Inflammatory macrophage treated with lipopolysaccharide for 1 hour (primary cell): ENCODE results near the gene INPP5F.
A peak's percentile ranks its signal among the peaks of the same experiment; 100 is the strongest.
"Not testable (repeated sequence)": the region's sequence is repeated elsewhere in the genome, so short reads cannot be mapped to it uniquely, and the experiment has no call there.

Experiments used
- DNase-seq, 2 donors: peaks; one replicate each; pipeline ENCODE4 v3.0.0-alpha.2; 2020 to 2022

The INPP5F gene

GRCh38 chr10:119778776-119779445, 53.1 kb downstream of the INPP5F start:
- DNase-seq: no peak

GRCh38 chr10:119780879-119781480, 55.1 kb downstream of the INPP5F start:
- DNase-seq: no peak

DNA sequence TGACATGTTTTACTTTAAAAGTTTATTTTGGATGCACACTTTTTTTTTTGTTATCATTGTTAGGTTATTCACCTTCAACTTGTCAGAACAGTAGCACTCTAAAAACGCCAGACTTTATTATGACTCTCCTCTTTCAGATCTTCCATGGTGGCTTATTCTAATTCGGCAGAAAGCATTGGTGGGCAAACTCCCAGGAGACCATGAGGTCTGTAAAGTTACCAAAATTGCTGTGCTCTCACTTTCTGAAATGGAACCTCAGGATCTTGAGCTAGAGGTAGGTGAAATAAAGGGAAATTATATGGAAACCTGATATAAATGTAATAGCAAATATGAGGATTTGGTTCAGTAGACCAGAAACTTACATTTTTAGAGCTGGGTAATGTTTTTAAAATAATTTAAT, 55.6 kb downstream of the INPP5F start:
- DNase-seq: no peak

GRCh38 chr10:119782981-119783664, 57.3 kb downstream of the INPP5F start:
- no peak for DNase-seq

DNA sequence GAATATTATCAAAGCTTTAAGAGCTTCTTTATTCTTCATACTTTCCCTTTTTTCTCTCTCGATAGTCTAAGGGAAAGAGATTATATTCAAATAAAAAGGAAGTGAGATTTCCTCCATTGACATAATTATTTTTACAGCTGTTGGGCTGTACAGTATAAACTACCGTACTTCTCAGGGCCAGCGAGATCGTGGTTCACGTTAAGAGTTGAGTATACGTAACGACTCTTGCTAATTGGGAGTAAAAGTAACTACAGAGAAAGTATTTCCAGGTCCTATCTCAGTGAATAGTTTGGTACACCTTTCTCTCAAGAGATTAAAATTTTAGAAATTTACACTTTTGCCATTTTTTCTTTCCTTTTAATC, 57.8 kb downstream of the INPP5F start:
- DNase-seq: peak in 1 of 2 donors; percentile 7

DNA sequence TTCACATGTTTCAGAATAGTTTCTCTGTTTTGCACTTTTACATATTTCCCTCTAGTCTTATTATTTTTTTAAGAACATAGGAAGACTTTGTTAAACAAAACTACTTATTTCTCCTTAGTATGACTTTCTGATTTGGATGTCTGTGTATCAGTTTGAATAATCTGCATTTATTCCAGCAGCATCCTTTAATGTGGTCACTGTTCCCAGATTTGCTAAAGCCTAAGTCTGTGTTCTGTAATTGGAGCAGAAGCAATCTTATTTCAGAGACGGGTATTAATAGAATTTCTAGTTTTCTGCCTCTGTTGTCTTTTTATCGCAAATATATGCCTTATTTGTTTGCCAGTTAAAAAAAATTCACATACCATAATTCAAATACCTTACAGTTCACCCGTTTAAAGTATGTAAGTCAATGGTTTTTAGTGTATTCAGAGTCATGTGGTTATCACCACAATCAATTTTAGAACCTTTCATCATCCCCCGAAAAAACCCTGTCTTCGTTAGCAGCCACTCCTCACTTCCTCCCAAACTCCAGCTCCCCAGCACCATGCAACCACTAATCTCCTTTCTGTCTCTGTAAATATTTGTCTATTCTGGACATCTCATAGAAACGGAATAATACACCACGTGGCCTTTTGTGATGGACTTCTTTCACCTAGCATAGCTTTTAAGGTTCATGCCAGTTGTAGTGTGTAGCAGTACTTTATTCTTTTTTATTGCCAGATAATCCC, 58.7 kb downstream of the INPP5F start:
- peak; percentile 72 to 85 for DNase-seq

GRCh38 chr10:119786117-119786769, 60.4 kb downstream of the INPP5F start:
- peak; percentile 65 to 88 for DNase-seq

DNA sequence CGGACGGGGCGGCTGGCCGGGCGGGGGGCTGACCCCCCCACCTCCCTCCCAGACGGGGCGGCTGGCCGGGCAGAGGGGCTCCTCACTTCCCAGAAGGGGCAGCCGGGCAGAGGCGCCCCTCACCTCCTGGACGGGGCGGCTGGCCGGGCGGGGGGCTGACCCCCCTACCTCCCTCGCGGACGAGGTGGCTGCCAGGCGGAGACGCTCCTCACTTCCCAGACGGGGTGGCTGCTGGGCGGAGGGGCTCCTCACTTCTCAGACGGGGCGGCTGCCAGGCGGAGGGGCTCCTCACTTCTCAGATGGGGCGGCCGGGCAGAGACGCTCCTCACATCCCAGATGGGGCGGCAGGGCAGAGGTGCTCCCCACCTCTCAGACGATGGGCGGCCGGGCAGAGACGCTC, 69.3 kb downstream of the INPP5F start:
- DNase-seq: not testable (repeated sequence)

GRCh38 chr10:119796039-119796438, 70.2 kb downstream of the INPP5F start:
- DNase-seq: no peak

GRCh38 chr10:119801176-119801575, 75.3 kb downstream of the INPP5F start:
- no peak for DNase-seq

DNA sequence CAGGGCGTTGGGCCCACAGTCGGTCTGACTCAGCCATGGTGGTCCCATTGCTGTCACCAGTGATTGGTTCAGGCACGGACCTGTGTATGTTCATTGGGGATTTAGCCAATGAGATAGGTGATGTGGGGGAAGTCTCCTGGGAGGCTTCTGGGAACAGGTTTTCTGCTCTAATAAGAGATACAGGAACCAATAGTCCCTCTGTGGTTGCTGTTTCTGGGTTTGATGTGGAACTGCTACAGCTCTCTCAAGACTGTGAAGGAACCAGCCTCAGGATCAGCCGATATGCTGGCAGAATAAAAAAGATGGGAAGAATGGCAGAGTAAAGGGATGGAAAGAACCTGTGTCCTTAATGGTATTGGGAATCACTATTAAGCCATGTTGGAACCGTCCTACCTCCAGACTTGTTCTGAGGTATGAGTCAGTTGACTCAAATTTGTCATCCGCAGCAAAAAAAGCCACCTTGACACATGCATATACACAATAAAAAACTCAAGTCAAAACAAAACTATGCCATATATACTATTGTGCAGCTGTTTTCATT, 76.2 kb downstream of the INPP5F start:
- DNase-seq: no peak

- DNase-seq: no peak
Measured at GRCh38 chr10:119803264-119803663, 77.4 kb downstream of the INPP5F start.

DNA sequence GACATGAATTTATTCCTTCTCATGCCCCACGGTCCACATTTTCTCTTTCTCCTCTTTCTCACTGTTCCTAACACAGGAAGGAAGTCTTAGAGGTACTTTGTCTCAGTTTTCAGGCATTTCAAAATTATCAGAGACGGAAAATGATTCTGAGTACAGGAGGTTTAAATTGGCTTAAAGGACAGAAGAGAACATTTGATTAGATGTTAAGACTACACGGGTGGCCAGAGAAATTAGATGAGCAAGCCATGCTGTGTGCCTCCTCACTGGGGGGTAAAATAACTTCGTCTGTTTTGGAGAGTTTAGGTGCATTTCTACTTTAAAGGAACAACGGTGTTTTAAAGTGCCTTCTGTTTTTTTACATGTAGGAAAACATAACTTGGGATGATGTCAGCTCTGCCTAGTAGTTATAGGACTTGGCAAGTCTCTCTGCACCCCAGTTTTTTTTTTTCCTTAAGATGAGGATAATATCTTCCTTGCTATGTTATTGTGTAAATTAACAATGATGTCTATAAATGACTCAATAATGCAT, 79.9 kb downstream of the INPP5F start:
- DNase-seq: no peak

DNA sequence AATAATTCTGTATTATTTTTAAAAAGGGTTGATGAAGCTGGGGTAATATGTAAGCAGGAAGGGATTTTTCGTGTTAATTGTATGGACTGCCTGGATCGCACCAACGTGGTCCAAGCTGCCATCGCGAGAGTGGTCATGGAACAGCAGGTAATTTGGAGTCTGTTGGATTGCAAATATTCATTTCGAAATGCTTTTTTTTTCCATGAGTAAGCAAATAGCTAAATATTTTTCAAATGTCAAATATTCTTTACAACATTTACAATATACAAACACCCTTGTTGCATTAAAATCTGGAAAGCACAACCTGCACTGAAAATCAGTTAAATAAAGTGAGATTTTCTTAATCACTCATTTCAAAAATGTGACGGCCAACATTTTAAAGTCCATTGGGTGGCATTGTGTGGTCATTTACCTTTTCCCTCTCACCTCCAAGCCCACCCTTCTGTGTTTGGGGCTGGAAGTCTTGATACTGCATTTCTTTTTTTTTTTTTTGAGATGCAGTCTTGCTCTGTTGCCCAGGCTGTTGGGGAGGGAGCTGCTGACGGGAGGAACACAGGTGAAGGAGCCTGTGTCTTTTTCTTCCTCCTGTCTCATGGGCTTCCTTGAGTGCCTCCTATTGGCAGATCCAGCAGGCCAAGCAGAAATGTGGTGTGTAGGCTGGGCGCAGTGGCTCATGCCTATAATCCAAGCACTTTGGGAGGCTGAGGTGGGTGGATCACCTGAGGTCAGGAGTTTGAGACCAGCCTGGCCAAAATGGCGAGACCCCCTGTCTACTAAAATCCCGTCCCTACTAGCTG, 80.7 kb downstream of the INPP5F start:
- no peak for DNase-seq

DNA sequence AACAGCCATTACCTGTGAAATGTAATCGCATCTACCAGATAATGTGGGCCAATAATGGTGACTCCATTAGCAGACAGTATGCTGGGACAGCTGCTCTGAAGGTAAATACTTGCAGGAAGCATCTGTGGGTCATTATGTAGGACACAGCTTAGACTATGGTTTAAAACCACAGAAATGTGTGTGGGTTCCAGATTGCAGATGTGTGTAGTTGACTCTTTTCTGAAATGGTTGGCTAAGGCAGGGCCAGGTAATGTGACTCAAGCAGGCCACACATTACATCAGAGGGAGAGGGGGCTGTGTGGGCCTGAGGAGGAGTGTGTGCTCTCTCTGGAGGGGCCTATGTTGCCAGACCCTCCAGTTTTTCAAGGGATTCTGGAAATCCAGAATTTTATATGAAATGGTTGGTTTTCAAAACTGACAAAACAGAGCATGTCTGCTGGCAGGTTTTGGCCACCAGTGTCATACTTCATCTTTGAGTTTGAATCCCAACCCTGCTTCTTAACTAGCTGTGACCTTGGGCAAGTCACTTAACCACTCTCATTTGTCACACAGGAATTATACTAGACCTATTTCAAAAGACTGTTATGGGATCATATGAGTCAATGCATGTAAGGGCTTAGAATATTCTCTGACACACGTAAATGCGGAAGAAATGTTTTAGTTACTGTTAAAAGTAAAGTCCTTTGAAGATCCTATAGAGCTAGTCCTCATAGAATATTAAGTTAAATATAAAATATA, 82.3 kb downstream of the INPP5F start:
- DNase-seq: no peak

GRCh38 chr10:119811122-119811521, 85.3 kb downstream of the INPP5F start:
- no peak for DNase-seq

GRCh38 chr10:119812684-119813083, 86.8 kb downstream of the INPP5F start:
- no peak for DNase-seq

- no peak for DNase-seq
Measured at GRCh38 chr10:119815671-119816070, 89.8 kb downstream of the INPP5F start.

DNA sequence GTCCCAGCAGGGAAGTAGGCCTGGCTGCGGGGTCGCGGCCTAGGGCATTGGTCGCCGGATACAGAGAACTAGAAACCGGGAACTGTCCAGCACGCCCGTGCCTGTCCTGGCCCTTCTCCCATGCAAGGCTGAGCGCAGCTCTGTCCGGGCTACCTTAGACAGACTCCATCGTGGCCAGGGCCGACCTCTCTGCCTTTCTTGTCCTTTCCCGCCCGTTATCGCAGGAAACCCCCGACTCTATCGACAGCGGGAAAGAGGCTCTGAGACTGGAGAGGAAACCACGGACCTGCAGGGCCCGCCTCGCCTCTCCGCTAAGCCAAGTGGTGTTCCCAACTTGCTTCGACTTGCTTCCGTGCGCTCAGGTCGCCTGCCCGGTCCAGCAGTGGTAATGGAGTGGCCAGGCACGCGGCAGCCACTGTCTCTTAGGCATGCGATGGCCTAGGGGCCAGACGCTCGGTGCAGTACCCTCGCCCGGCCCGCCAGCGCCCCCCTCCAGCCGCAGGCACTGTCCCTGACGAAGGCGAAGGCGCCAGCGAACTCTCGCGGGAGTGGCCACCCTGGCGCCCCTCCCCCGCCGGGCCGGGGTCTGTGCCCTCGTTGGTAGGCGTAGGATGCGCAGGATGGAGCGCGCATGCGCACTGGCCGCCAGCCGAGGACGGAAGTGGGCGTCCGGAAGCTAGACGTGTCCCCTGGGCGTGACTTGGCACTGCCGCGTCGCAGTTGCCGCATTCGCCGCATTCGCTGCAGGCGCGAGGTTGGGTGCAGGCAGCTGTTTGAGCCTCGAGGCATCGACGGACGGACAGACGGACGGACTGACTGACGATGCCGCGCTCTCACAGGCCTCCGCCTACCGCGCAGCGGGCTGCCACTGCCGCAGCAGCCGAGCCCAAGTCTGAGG, 92.4 kb downstream of the INPP5F start:
- no peak for DNase-seq

DNA sequence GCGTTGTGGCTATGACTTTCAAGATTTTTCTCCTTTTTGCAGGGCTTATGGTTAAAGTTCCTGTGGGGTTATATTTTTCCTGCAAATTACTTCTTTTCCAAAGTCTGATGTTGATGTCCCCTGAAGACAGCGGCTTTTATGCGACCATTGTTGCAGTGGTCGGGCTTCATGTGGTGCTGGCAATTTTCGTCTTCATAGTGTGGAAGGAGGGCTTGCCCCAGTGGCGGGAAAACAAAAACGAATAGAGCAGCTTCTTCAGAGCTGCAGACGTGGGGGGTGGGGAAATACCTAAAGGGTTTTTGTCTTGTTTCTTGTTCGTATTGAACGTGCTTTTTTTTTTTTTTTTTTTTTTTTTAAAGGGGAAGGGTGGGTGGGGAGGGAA, 93.0 kb downstream of the INPP5F start:
- no peak for DNase-seq
